HG03108 (cell line): ENCODE measurements around the gene TMEM212.
"Not testable (repeated sequence)": the region's sequence is repeated elsewhere in the genome, so short reads cannot be mapped to it uniquely, and the experiment has no call there.

Experiments used
- ATAC-seq: cut with Tn5 transposase; IDR thresholded peaks from one replicate; pipeline ENCODE4 v1.9.1; 2021; ENCODE audit warnings: moderate library complexity; ENCODE audit not compliant: unreplicated experiment

Gene TMEM212

GRCh38 chr3:171854649-171855305 is 11.6 kb downstream of the TMEM212 start:
- ATAC-seq: no peak

DNA sequence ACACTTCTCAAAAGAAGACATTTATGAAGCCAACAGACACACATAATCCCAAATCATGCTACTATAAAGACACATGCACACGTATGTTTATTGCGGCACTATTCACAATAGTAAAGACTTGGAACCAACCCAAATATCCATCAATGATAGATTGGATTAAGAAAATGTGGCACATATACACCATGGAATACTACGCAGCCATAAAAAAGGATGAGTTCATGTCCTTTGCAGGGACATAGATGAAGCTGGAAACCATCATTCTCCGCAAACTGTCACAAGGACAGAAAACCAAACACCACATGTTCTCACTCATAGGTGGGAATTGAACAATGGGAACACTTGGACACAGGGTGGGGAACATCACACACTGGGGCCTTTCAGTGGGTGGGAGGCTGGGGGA is 15.6 kb downstream of the TMEM212 start:
- not testable (repeated sequence) for ATAC-seq

DNA sequence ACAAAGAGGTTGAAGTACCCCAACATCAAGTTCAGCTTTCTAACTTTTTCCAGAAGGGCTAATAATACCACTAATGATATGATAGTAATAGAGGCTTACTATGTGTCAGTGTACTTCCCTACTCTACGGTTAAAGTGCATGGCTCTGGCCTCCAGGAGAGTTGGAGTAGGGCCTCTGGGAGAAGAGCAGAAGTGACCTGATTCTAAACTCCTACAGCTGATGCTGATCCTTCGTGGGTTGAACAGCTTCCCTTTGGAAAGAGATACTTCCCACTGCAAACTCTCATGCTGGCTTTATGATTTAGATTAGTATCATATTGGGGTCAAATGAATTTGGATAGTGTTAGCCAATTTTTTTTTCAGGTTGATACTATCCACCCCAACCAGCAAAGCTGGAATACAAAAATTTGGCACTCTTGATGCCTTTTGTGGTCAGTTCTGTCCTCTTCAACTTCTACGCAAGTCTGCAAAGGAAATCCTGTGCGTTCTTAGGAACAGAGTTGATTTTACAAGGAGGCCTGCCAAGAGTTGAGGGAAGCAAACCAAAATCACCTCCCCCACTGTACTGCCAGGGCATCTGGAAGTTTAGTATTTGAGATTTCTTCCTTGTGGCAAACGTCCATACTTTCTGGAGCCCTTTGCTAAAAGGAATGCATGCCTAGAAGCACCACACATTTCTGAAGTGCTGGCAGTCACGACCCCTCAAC is 17.8 kb downstream of the TMEM212 start:
- ATAC-seq: no peak

DNA sequence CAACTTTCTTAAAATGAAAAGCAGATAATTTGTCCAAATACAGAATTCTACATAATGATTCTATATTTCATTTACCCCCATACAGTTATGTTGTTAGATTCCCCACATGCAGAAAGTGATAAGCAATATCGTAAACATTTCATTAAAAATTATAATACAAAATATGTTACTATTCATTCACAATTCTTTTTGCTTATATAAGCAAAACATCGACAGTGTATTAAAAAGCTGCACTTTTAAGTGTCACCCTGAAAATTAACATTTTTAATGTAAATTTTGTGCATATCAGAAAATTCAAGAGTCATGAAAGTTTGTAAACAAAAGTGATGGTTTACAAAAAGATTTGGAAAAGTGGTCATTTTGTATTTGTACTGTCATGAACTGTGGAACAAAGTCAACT is 19.2 kb downstream of the TMEM212 start:
- ATAC-seq: no peak

DNA sequence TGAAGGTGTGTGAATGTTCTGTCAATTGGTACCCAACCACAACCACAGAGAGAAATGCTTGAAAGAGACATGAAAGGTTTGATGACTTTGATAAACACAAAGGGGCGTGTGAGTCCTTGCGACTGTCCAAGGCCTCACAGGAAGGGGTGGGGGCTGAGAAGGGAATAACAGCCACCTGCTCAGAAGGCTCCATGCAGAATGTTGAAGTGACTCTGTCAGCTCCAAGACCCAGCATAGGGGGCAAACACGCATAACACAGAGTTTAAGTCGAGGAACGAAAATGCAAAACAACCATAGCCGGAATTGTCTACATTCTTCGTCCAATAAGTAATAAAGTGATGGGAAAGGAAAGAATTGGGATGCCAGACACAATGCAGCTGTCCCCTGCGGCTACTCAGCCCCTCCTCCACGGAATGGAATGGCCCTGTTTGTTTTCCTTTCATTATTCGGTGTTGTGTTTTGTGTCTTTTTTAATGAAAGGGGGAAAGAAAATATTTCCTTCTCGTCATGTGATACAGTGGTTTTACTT is 19.9 kb downstream of the TMEM212 start:
- no peak for ATAC-seq

DNA sequence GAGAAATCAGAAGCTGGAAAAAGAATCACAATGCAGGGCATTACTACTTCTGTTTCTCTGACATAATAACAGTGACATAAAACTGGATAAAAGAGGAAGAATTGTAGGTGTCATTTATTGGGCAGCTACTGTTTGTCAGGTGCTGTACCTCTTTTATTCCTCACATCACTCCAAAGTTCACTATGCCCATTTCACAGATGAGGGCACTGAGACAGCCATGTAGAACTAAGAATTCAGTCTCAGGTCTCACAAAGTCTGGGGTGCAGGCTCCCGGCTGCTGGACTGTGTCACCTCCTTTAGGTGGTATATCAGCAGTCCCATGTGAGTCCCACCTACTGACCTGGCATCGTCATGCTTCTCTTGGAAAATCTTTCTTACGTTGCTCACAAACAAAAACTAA is 20.8 kb downstream of the TMEM212 start:
- ATAC-seq: no peak

DNA sequence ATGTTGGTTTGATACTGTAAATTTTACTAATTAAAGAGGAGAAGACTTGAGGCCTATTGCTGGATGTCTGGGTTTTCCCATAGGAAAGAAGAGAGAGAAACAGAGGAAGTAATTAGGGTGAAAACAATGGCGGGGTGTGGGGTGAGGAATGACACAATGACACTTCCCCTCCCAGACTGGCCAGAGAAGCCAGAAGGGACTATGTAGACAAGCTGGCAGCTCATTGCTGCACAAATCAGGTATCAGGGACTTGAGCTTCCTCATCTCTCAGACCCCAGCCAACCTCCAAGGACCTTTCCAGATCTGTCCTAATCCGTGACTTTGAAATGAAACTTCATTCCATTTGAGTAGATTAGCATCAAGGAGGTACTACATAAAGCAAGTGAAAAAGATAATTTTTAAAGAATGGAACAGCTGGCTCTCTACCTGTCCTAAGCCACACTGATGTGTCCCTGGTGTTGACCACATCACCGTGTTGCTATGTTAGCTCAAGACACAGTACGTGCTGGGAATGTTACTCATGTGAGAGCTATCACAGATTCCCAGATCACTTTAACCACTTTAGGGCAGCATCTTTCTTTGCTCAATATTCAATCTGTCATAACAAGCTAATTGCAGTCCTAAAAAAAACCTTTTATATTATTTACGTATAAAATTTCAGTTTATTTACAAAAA is 22.2 kb downstream of the TMEM212 start:
- ATAC-seq: no peak

- no peak for ATAC-seq
Observed at GRCh38 chr3:171867981-171868380, 24.8 kb downstream of the TMEM212 start.

- no peak for ATAC-seq
Observed at GRCh38 chr3:171871392-171872274, 28.5 kb downstream of the TMEM212 start.

DNA sequence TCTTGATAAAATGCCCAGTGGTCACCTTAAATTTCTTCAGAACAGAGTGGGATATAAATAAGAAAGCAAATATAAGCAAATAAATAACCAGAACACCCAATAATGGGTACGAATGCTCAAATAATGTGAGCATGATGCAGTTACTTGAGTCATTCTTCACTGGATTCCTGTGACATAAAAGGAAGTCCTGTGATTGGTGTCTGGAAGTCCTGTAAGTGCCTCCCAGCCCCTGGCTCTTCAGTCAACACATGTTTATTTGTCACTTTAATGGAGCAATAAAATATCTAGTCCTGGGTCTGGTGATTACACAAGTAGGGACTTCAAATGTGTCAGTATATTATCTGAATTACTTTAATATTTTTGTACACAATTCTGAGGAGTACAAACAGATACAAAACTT is 30.4 kb downstream of the TMEM212 start:
- ATAC-seq: no peak

DNA sequence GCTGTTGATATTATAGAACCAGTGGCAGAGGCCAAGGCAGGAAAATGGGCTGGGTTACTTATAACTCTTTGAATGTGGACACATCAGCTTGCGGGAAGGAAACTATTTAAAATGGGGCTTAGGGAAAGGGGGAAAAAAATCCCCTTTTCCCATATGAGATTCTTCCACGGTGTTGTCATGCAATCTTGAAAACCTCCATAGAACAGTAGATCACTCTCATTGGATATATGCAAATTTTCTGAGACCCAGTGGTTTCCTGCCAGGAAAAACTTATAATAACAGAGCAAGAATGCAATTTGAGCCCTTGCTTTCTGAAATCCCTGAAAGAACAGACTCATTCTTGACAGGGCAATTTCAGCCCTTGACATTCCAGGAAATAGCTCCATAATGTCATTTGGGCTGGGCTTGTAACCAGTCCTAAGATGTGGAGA is 31.1 kb downstream of the TMEM212 start:
- no peak for ATAC-seq

- no peak for ATAC-seq
Observed at GRCh38 chr3:171874879-171875278, 31.7 kb downstream of the TMEM212 start.

DNA sequence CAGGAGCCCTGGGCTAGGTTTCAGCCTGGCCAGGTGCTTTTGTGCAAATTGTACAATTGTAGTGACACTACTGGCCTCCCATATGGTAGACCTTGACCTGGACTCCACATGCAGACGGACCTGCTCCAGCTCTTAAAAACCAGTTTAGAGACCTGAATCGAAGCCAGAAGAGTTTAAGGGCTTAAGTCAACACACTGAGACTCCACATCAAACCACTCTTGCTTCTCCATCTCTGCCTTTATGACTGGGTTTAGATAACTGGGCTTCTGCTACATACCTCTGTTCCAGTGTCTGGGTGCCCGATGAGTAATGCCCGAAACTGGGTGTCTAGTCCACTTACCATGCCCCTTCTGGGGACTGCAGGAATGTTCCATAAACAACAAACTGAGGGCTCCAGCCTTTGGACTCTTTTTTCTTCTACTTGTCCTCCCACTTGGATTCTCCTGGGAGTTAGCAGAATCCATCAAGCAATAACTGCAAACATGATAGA is 32.8 kb downstream of the TMEM212 start:
- ATAC-seq: no peak

GRCh38 chr3:171876680-171877147 is 33.6 kb downstream of the TMEM212 start:
- ATAC-seq: no peak

GRCh38 chr3:171878461-171879225 is 35.5 kb downstream of the TMEM212 start:
- no peak for ATAC-seq

DNA sequence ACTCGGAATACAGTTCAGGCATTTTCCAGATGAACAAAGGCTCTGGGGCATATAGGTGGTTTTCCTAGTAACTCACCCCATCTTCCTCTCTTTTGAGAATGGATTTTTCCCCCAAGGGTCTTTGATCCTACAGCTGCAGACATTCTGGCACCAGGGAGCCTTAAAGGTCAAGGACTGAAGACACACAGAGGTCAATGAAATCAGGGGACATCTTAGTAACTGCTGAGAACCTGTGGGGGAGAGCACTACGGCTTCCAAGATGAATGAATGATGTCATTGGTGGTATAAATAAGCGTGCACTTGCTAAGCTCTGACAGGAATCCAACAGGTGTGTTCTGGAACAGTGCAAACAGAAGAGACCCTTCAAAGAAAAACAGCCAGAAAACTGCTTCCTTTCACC is 36.3 kb downstream of the TMEM212 start:
- ATAC-seq: no peak

- no peak for ATAC-seq
Observed at GRCh38 chr3:171880101-171880870, 37.1 kb downstream of the TMEM212 start.

- no peak for ATAC-seq
Observed at GRCh38 chr3:171881251-171881650, 38.1 kb downstream of the TMEM212 start.

- no peak for ATAC-seq
Observed at GRCh38 chr3:171883257-171883892, 40.2 kb downstream of the TMEM212 start.
